HG02588 (cell line): ENCODE results near the gene BICDL2.

ENCODE experiments used
- ATAC-seq: cut with Tn5 transposase; IDR thresholded peaks from one replicate; pipeline ENCODE4 v1.9.1; 2021; ENCODE audit warnings: mild to moderate bottlenecking, moderate library complexity; ENCODE audit not compliant: unreplicated experiment

The BICDL2 gene

DNA sequence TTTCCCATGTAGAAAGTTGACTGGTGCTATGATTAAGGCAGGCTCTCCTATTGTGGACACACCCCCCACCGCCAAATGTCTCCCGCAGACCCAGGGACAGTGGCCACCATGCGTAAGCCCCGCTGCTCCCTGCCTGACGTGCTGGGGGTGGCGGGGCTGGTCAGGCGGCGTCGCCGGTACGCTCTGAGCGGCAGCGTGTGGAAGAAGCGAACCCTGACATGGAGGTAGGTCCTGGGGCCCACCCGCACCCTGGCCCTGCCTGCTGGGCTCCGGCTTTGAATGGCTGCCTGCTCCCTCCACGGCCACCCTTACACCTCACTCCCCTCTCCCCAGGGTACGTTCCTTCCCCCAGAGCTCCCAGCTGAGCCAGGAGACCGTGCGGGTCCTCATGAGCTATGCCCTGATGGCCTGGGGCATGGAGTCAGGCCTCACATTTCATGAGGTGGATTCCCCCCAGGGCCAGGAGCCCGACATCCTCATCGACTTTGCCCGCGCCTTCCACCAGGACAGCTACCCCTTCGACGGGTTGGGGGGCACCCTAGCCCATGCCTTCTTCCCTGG lies 13.3 kb upstream of the BICDL2 start:
- ATAC-seq = no peak

DNA sequence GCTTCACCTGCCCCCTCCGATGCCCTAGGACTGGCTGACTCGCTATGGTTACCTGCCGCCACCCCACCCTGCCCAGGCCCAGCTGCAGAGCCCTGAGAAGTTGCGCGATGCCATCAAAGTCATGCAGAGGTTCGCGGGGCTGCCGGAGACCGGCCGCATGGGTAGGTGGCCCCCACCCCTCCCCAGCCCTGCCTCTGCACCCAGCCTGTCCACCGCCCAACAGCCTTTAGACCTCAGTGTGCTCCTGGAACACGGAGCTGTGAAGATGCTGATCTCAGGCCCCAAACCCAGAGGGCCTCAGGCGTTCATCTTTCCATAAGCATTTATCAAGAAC lies 10.6 kb upstream of the BICDL2 start:
- ATAC-seq = no peak

DNA sequence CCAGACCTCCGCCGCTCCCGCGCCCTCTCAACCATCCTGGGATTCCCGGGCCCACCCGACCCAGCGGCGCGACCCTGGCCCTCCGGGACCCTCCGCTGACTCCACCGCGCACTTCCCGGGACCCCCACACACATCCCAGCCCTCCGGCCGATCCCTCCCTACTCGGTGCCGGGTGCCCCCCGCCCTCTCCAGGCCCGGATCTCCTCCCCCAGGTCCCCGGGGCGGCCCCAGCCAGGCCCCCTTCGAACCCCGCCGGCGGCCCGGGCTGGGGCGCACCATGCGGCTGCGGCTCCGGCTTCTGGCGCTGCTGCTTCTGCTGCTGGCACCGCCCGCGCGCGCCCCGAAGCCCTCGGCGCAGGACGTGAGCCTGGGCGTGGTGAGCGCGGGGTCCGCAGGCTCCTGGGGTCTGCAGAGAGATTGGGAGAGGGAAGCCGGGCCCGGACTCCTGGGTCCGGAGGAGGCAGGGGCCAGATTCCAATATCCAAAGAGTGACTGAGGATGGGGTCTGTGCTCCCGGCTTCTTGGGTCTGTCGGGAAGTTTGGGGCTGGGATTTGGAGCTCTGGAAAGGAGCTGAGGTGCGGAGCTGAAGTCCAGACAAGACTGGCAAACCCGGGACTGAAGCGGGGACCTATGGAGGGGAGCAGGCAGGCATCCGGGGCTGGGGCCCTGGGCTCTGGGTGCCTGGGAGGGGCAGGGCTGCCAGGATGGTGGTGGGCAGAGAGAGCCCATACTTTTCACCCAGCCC lies 10.1 kb upstream of the BICDL2 start:
- no peak for ATAC-seq

DNA sequence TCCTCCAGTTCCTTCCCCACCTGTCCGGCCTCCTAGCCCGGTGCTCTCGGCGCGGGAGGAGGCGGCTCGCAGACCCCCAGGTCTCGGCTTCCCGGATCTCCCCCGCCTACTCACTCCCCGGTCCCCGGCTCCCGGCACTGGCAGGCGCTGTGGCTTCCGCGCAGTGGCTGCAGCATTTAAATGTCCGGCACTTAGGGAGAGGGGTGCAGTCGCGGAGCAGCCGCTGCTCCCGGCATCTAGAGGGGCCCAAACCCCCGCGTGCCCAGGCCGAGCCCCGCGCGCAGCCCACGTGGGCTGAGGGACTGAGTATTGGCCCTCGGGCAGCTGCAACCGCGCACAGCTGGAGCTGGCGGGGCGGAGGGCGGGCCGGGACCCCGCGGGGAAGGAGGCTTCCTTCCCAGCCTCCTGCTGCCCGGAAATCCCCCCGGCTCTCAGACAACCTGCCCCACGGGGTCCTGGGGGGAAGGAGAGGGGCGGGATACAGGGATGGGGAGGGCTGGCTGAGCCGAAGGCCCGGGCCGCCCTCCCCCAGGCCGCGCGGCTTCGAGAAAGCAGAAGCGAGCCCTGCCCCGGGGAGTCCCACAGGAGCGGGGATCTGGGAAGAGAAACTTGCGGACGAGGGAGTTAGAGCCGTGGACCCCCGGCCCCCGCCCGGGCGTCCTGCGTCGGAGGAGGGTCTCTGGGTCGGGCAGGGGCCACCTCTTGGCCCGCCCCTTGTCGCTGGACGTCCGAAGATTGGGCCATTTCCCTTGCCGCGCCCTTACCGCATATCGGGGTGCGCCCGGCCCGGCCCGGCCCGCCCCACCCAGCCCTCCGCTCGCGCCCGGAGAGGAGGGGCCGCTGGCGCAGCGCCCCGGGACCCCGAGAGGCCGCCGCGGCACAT lies 9.3 kb upstream of the BICDL2 start, which contains the start of gene MMP25:
TSS of gene MMP25 (plus strand) at position 804 of the 883 bp plus-strand sequence. CDS start 357 bp downstream, outside the sequence.
- no peak for ATAC-seq

DNA sequence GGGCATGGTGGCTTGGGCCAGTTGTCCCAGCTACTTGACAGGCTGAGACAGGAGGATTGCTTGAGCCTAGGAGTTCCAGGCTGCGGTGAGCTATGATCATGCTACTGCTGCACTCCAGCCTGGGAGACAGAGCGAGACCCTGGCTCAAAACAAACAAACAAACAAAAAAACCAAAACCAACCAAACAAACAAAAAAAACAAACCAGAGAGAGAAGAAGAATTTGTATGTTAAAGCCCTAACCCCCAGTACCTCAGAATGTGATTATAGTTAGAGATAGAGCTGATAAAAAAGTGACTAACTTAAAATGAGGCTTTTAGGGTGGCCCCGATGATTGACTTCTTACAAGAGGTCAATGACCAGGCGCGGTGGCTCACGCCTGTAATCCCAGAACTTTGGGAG lies 8.0 kb upstream of the BICDL2 start:
- no peak for ATAC-seq

DNA sequence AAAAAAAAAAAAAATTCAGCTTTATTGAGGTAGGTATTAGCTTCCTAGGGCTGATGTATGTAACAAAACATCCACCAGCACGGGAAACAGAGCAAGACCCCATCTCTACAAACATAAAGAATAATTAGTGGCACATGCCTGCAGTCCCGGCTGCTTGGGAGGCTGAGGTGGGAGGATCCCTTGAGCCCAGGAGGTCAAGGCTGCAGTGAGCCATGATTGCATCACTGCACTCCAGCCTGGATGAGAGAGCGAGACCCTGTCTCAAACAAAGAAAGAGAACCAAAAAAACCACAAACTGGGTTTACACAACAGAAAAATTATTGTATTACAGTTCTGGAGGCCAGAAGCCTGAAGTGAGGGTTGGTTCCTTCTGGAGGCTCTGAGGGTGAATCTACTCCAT lies 5.6 kb upstream of the BICDL2 start:
- ATAC-seq = no peak

DNA sequence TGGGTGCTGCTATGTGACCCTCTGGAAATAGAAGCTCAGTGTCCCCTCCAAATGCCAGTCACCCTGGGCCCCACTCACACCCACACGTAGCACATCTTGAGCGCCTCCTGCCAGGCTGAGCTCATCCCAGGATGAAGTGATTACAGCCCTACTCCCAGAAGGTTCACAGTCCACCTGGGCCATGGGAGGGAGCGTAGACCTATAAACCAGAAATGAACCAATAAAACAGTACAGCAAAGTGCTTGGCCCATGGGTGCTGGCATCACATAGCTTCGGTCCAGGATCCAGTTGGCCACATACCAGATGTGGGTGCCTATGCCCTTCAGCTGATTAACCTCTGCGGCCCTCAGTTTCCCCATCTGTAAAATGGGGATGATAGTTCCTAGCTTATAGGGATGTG lies 2.2 kb upstream of the BICDL2 start:
- ATAC-seq = no peak

DNA sequence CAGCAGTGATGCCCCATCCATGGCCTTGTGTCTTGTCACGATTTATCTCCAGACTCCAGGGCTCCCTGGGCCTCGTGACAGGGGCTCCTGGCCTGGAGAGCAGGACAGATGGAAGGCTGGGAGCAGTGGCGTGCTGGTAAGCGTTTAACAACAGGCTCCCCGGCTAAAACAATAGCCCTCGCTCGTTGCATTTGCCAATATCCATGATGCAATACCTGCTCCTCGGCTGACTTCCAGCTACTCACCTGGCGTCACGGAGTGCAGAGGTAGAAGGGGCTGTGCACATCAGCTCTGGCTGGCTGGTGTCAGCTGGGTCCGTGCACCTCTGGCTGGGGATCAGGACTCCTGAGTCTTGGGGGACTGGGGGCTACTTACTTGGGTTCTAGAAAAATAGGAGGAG lies 1.5 kb upstream of the BICDL2 start:
- no peak for ATAC-seq

DNA sequence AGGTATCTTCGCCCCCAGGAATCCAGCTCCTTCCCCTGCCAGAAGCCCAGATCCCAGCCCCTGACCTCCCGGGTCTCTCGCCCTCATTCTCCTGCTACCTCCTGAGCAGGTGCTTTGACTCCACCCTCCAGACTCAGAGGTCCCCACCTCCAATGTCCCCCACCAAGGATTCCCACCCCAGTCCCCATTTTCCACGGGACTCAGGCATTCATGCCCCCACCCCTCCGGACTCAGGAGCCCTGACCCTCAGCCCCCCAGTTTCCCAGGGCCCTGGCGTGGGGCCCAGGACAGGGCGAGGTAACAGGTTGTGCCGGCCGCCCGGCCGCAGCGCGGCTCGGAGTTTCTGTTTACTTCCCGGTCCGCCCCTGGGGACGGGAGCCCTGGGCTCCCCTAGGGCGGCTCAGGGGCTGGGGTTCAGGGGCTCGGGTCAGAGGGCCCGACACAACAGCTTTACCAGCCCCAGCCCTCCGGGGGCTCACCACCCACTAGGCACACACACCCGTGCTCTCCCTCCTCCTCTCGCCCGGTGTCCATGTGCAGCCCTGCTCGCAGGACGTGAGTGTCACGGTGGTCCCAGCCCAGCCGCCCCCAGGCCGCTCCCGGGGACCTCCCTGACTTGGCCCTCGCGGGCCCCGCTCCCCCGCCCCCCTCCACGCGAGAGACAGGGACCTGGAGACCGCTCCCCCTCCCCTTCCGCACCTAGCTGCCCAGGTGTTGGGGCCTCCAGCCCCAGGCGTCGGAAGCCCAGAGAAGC lies 595 bp downstream of the BICDL2 start:
- ATAC-seq = no peak

DNA sequence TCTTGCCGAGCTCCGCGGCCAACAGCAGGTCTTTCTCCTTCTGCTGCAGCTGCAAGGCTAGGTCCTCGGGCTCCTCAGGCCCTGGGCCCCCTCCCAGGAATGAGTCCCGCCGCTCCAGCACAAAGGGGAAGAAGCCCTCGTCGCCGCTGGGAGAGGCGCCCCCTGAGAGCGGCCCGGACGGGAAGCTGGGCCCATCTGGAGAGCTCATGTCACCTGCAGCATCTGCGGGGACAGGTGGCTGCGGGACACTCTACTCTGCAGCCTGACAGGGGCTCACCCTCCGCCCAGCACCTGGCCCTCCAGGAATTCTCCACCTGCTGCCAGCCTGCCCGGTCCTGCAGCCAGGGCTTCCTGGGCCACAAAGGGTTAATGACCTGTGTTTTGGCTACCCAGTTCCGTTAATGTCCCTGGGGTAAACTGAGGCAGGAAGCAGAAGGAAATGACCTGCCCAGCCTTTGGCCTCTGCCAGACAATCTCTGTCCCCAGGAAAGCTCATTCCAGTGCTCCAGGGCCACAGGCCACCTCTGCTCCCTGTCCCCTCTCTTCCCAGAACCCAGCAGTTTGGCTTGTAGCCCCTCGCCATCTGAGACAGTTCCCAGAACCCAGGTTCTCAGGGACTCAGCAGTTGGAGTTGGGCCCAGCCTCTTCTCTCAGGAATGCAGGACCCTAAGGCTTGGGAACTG lies 1.3 kb downstream of the BICDL2 start:
- ATAC-seq = no peak

DNA sequence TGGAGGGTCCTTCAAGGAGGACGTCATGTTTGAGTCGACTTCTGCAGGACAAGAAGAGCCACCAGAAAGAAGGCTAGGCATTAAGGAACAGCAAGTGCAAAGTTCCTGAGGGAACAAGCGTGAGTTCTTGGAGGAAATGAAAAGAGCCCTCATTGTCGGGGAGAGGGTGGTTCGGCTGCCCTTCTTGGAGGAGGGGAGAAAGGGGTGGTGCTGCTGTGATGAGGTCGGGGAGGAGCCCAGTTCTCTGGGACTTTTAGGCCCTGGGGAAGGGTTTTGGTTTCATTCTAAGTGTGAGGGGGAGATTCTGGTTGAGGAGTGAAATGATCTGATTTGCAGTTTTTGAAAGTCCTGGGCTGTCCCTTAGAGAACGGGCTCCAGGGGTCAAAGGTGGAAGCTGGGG lies 4.1 kb downstream of the BICDL2 start:
- ATAC-seq = no peak

DNA sequence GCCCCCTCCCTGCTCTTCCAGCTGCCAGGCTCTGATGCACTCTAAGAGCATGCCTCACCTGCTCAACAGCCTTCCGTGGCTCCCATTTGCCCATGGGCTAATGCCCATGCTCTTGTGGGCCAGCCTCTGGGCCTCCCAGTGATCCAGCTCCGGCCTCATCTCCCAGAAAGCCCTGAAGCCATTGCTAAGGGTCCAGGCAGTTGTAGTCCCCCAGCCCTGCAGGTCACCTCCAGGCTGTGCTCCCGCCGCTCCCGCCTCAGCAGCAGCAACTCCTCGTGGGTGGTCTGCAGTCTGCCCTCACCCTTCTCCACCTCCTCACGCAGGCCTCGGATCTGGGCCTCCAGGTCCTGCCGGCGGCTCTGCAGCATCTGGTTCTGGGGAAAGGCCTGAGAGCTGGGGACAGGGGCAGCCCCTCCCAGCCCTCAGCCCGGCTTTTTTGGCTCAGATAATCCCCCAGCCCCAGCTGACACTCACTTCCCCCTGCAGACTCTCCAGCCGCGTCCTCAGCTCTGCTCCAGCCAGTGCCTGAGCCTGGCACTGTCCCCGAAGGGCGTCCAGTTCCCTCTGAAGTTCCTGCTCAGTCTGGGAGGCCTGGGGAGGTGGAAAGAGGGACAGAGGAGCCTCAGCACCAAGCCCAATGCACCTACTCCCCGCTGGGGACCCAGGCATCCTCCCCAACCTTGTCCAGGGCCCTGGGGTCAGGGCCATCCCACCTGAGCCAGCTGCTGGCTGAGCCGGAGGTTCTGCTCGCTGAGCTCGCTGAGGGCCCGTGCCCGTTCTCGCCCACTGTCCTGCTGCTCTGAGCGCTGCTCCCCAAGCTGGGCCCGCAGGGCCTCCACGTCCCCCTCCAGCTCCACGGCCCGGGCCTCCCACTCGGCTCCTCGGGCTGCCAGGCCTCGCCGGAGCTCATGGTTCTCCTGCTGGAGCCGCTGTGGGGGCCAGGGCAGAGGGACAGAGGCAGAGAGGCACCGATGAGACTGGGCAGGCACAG lies 6.2 kb downstream of the BICDL2 start:
- ATAC-seq = no peak

DNA sequence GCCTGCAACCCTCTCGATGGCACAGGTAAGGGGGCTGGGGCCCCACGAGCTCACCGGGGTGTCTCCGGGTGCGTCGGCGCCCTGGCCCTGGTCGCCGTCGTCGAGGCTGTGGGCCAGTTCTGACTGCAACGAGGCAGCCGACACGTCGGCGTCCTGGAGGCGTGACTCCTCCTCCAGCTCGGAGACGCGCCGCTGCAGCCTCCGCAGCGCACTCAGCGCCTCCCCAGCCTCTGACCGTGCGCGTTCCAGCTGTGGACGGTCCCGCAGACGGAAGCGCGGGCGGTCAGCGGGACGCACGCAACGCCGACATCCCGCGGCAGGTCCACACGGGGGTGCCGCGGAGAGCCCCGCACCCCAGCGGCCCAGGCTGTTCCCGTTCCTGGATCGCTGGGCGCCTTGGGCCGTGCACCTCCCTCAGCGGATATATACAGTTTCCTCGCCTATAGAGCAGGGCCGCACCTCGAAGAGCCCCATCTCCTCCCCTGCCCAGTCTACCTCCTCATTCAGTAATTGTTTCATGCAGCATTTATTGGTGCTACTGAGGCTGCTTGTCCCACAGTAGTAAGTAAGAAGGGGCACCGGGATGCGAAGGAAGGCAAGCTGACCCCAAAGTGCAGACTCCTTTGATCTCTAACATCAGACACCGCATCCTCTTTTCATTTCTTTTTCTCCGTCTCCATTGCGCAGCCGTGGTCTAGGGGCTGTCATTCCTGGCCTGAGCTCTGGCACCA lies 7.1 kb downstream of the BICDL2 start:
- no peak for ATAC-seq

DNA sequence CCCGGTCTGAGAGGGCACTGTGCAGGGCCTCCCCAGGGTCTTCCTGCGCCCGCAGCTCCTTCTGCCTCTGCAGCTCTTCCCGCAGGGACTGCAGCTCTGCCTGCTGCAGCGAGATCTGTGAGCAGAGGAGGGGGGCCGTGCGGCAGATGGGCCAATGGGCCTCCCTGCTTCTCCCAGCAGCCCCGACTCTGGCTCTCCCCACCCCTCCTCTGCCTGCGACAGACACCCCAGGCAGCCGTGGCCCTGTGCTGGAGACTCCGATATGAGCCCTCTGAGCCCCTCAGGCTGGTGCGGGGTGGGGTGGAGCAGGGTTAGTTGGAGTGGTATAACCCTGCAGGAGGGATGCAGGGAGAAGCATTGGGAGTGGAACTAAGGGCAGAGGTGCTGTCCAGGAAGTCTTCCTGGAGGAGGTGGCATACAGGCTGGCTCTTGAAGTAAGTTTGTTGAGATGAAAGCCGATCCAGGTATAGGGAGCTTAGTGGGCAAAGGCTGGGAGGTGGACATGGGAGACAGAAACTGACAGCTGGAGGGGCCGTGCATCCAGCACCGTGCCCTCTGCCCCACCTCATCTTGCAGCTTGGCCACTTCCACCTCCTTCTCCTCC lies 7.9 kb downstream of the BICDL2 start:
- no peak for ATAC-seq

DNA sequence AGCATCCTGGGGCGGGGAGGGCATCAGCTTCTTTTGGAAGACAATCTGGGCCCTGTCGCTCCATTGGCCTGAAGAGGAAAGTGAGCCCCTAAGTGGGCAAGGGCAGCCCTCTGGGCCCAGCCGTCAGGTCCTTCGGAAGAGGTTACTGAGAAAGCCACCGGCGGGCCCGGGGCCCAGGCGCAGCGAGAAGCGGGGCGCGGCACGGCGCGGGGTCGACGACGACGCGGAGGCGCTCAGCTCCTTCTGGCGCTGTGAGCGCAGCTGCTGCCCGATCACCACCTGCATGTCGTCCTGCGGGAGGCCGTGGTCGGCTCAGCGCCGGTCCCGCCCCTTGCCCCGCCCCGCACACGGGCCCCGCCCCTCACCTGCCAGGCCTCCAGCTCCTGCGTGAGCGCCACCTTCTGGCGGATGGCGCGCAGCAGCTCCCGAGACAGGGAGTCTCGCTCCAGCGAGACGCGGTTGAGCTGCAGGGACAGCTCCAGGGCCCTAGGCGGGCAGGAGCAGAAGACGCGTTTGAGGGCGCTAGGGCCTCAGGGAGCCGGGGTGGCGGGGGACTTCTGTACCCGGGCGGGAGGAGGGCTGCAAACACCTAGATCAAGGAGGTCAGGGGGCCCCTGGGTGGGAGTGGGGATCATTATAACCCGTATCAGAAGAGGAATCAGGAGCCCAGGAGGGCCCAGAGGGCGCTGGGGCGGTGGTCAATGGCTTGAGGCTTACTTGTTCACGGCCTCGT lies 8.6 kb downstream of the BICDL2 start:
- ATAC-seq = peak; percentile 28

DNA sequence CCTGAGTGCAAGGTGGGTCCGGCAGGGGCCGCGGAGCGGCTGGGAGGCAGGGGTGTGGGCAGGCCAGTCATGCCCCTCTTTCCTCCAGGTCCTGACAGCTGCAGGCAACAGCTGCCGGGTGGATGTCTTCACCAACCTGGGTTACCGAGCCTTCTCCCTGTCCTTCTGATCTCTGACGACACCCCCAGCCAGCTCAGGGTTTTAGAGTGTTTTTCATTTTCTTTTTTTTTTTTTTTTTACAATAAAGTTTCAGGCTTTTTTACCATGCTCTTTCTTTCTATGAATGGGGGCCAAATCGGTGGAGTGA lies 9.3 kb downstream of the BICDL2 start:
- no peak for ATAC-seq

DNA sequence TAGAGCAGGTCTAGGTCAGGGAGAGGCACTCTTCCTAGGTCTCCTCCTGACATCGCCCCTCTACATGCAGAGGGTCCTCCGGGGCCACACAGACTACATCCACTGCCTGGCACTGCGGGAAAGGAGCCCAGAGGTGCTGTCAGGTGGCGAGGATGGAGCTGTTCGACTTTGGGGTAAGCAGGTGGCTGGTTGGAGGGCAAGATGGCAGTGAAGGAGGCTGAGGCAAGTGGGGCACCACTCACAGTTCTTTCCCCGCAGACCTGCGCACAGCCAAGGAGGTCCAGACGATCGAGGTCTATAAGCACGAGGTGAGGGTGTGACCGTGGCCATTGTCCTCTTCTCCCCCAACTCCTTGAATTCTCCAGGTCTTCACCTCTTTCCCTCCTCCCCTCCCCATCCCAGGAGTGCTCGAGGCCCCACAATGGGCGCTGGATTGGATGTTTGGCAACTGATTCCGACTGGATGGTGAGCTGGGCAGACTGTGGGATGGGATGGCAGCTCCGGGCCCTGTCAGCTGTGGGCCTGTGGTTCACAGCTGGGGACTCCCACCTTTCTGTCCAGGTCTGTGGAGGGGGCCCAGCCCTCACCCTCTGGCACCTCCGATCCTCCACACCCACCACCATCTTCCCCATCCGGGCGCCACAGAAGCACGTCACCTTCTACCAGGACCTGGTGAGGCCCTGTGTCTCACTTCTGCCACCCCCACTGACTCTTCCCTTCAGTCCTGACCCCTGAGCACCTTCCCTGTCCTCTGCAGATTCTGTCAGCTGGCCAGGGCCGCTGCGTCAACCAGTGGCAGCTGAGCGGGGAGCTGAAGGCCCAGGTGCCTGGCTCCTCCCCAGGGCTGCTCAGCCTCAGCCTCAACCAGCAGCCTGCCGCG lies 9.9 kb downstream of the BICDL2 start:
- ATAC-seq = no peak
